Measurements from ENCODE around the gene KCNQ5. TPM values are rescaled to one million over a fixed set of nuclear protein-coding genes. Genes with fewer than 3 reads are reported as not detected.

KCNQ5 gene
- total RNA-seq, 2 experiments from 2014 or later, result 2.1 to 2.5 TPM

DNA sequence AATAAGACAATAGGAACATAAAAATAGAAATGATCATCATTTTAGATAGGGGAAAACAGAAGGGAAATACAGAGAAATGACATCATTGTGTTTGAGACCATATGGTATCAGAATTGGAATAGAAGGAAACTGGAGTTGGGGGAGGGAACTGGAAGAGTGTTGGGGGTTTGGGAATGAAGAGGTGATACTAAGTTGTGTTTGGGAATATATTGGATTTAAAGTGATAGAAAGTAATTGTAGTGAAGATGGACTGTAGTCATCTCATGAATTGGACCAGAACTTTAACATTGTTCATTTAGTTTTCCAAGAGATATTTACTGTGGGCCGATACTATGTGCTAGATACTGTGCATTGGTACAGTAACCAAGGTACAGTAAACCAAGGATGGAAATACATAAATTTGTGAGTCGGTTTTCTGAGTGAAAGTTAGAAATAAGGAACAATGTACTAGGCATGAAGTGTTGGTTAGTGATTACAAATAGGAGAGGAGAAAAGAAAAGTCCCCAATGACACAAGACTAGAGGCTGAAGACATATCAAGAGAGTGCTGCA, 32.3 kb downstream of the KCNQ5 start:
- Mint-ChIP-seq H3K4me3 (no peak overlapping the region), H3K9me3 (no peaks in the 10 kb centered on the region), H3K36me3 (ENCODE audit: low read depth) (no peaks in the 10 kb centered on the region), H3K27me3 (no peaks in the 10 kb centered on the region), H3K27ac (no peak overlapping the region), H3K4me1 (ENCODE audit: low read depth) (no peaks in the 10 kb centered on the region)
- Histone ChIP-seq H3K27ac (ENCODE audit: low read depth in 1 of 2, low read length in 2 of 2) (no peak overlapping the region), H3K27me3 (ENCODE audit: control insufficient read depth in 1 of 2, insufficient read depth in 2 of 2, low read length in 2 of 2) (no peaks in the 10 kb centered on the region), H3K4me1 (ENCODE audit: insufficient read depth, low read length) (no peaks in the 10 kb centered on the region), H3K4me3 (ENCODE audit: low read length) (no peak overlapping the region), H3K9me3 (ENCODE audit: control insufficient read depth in 1 of 2, insufficient read depth in 1 of 2, low read length in 2 of 2) (no peaks in the 10 kb centered on the region), H3K36me3 (ENCODE audit: insufficient read depth, low read length) (no peaks in the 10 kb centered on the region)
- DNase-seq (no peak), ATAC-seq (ENCODE audit: poor library complexity) (no peak)
- TF ChIP-seq, protein P1, sequence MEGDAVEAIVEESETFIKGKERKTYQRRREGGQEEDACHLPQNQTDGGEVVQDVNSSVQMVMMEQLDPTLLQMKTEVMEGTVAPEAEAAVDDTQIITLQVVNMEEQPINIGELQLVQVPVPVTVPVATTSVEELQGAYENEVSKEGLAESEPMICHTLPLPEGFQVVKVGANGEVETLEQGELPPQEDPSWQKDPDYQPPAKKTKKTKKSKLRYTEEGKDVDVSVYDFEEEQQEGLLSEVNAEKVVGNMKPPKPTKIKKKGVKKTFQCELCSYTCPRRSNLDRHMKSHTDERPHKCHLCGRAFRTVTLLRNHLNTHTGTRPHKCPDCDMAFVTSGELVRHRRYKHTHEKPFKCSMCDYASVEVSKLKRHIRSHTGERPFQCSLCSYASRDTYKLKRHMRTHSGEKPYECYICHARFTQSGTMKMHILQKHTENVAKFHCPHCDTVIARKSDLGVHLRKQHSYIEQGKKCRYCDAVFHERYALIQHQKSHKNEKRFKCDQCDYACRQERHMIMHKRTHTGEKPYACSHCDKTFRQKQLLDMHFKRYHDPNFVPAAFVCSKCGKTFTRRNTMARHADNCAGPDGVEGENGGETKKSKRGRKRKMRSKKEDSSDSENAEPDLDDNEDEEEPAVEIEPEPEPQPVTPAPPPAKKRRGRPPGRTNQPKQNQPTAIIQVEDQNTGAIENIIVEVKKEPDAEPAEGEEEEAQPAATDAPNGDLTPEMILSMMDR (IDR thresholded peaks at IDR 0.05), result no peak
- ChIA-PET CTCF (no interaction called here), POLR2A (no interaction called here)
- intact Hi-C loops (cut with DNase I, micrococcal nuclease), result no loop called here

DNA sequence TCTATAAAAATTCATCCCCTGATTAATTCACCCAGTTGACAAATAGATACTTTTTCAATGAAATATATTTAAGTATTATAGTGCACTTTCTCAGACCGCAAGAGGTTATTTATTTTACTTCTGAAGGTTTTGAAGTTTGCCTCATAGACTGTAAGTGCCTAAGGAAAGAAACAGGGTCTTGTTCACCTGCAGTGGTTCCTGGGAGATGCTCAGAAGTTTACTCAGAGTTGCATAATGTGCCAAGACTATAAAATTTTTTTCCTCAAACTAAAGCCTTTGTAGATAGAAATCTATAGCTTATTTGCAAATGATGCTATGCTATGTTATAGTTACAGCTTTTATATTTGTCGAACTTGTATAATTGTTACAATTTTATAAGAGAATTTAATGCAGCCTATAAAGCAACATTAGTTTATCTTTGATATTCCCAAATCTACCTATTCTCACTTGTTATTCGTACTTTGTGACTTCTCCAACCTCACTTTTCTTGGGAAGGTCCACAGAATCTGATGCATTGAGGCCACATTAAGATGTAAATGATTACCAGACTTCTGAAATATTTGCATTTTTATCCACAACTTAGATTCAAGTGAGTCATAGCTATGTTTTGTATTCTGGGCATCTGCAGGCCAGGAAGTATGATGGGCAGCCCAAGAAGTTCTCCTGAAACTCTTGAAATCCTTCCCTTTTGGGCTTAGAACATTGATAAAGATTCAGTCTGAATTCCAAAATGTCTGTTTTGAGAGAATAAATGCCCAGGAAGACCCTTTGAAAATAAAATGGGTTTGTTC, 35.7 kb downstream of the KCNQ5 start:
- ATAC-seq (ENCODE audit: poor library complexity) (no peak), DNase-seq (no peak)
- H3K9me3 Mint-ChIP-seq, result no peaks in the 10 kb centered on the region
- Histone ChIP-seq H3K27me3 (ENCODE audit: control insufficient read depth in 1 of 2, insufficient read depth in 2 of 2, low read length in 2 of 2) (no peaks in the 10 kb centered on the region), H3K36me3 (ENCODE audit: insufficient read depth, low read length) (no peaks in the 10 kb centered on the region), H3K4me1 (ENCODE audit: insufficient read depth, low read length) (no peaks in the 10 kb centered on the region), H3K27ac (ENCODE audit: low read depth in 1 of 2, low read length in 2 of 2) (no peak overlapping the region), H3K9me3 (ENCODE audit: control insufficient read depth in 1 of 2, insufficient read depth in 1 of 2, low read length in 2 of 2) (no peaks in the 10 kb centered on the region), H3K4me3 (ENCODE audit: low read length) (no peak overlapping the region)
- no peak overlapping the region for H3K27ac Mint-ChIP-seq
- no peaks in the 10 kb centered on the region for H3K36me3 Mint-ChIP-seq (ENCODE audit: low read depth)
- H3K27me3 Mint-ChIP-seq, result no peaks in the 10 kb centered on the region
- no peaks in the 10 kb centered on the region for H3K4me1 Mint-ChIP-seq (ENCODE audit: low read depth)
- intact Hi-C loops (cut with DNase I, micrococcal nuclease), result no loop called here
- H3K4me3 Mint-ChIP-seq, result no peak overlapping the region
- ChIA-PET POLR2A (no interaction called here), CTCF (no interaction called here)
- TF ChIP-seq, protein P1 (IDR thresholded peaks at IDR 0.05), result no peak

DNA sequence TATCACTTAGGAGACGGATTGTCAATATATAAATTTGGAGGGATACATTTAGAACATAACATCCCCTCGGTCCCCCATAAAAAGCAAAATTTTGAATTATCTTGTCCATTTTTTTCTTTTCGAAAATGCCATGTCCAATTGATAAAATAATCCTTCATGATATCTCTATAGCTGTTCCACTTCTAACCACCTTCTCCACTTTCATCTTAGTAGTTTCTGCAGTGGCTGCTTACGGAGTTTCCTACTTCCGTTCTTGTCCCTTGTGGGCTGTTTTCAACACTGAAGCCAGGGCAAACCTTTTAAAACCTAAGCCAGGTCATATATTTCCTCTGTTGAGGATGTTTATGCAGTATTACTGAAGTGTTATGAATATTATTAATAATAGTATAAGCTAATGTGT, 37.9 kb downstream of the KCNQ5 start:
- TF ChIP-seq, protein P1 (IDR thresholded peaks at IDR 0.05), result no peak
- ATAC-seq (ENCODE audit: poor library complexity) (no peak), DNase-seq (no peak)
- Histone ChIP-seq H3K4me1 (ENCODE audit: insufficient read depth, low read length) (no peaks in the 10 kb centered on the region), H3K4me3 (ENCODE audit: low read length) (no peak overlapping the region), H3K36me3 (ENCODE audit: insufficient read depth, low read length) (no peaks in the 10 kb centered on the region), H3K27ac (ENCODE audit: low read depth in 1 of 2, low read length in 2 of 2) (no peak overlapping the region), H3K27me3 (ENCODE audit: control insufficient read depth in 1 of 2, insufficient read depth in 2 of 2, low read length in 2 of 2) (no peaks in the 10 kb centered on the region), H3K9me3 (ENCODE audit: control insufficient read depth in 1 of 2, insufficient read depth in 1 of 2, low read length in 2 of 2) (no peaks in the 10 kb centered on the region)
- H3K9me3 Mint-ChIP-seq, result no peaks in the 10 kb centered on the region
- H3K27ac Mint-ChIP-seq, result no peak overlapping the region
- POLR2A ChIA-PET, result no interaction called here
- H3K36me3 Mint-ChIP-seq (ENCODE audit: low read depth), result no peaks in the 10 kb centered on the region
- intact Hi-C loops (cut with DNase I, micrococcal nuclease), result no loop called here
- H3K27me3 Mint-ChIP-seq, result no peaks in the 10 kb centered on the region
- H3K4me1 Mint-ChIP-seq (ENCODE audit: low read depth), result no peaks in the 10 kb centered on the region
- CTCF ChIA-PET, result no interaction called here
- H3K4me3 Mint-ChIP-seq, result no peak overlapping the region

Data from CD4-positive, alpha-beta T cell (primary cell).